HG03575 (cell line): ENCODE measurements around the gene SYTL1.

Experiments used
- ATAC-seq: cut with Tn5 transposase; IDR thresholded peaks from one replicate; pipeline ENCODE4 v1.9.1; 2021; ENCODE audit not compliant: unreplicated experiment, insufficient number of reproducible peaks, low FRiP score; ENCODE audit errors: extremely low read depth

SYTL1 gene

DNA sequence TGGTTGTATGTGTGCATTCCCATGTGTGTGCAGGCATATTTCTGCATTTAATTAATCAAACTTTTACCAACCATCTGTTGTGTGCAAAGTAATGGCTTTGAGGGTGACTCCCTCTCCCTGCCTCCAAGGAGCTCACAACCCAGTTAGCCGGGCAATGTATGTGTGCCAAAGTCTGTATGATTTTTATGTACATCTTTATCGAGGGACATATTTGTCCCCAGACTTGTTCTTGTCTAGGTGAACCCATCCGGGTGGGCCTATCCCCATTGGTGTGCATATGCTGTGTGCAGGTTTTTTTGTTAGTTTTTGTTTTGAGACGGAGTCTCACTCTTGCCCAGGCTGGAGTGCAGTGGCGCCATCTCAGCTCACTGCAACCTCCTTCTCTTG, 1.8 kb downstream of the SYTL1 start:
- no peak for ATAC-seq

DNA sequence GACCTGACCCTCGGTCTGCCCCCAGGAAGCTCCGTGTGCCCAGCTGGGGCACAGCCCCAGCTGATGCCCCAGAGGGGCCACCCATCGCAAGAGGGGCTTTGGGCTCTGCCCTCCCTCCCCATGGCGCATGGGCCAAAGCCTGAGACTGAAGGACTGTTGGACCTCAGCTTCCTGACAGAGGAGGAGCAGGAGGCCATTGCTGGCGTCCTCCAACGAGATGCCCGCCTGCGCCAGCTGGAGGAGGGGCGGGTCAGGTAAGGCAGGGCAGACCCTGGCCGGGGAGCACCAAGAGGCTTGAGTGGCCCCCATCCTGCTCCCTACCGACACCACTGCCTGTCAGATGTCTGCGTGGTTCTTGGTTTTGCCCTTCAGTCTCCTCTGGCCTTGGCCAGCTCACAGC, 3.5 kb downstream of the SYTL1 start:
- ATAC-seq, result no peak

DNA sequence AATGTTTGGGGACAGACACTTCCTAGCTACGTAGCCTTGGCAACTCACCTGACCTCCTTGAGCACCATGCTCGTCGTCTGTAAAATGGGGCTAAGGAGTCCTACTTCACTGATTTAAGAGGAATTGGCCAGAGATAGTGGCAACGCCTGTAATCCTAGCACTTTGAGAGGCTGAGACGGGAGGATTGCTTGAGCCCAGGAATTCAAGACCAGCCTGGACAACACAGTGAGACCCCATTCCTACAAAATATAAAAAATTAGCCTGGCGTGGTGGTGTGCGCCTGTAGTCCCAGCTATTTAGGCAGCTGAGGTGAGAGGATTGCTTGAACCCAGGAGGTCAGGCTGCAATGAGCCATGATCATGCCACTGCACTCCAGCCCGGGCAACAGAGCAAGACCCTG, 4.5 kb downstream of the SYTL1 start:
- no peak for ATAC-seq

DNA sequence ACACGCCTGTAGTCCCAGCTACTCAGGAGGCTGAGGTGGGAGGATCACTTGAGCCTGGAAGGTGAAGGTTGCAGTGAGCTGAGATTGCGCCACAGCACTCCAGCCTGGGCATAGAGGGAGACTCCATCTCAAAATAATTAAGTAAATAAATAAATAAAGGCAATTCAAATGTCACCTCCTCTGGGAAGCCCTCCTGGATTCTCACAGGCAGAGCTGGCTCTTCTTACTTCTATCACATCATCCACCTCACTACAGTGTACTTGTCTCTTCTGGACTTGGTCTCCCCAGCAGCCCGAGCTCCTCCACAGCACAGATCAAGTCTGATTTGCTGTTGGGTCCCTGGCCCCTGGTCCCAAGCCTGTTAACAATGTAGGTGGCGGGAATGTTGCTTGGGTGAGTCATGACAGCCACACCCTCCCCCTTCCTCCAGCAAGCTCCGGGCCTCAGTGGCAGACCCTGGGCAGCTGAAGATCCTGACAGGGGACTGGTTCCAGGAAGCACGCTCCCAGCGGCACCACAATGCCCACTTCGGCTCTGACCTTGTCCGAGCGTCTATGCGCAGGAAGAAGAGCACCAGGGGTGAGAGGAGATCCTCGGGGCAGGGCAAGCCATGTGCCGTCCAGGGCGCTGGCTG, 5.3 kb downstream of the SYTL1 start:
- no peak for ATAC-seq

DNA sequence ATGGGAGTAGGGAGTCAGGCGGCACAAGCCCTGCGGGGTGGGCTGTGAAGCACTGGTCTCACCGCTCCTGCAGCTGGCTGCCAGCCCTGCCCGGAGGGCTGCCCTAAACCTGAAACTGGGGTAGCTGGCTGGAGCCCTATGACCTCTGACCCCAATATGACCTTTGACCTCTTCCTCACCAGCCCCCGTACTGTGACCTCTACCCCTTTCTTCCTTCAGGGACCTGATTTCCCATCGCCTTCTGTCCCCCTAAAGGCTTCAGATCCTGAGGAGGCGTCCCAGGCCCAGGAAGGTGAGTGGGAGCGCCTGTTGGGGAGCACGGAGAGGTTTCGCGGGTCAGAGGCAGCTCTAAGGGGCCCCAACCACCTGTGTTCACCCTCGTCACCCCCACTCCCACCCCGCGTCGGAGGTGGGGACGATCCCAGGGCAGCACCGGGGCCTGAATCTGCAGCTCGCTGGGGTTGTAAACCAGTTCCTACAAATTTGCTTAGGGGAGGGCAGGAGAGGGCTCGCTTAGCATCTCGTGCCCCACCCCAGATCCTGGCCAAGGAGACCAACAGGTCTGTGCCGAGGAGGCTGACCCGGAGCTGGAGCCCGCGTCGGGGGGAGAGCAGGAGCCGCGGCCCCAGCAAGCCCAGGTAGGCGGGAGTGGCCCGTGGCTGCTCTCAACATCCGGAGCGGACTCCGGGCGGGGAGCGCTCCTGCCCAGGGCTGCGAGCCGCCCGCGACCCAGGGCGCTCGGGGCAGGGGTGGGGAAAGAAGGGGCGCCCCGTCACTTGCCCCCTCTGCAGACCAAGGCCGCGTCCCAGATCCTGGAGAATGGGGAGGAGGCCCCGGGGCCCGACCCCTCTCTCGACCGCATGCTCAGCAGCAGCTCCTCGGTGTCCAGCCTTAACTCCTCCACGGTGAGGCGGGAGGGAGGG, 7.3 kb downstream of the SYTL1 start:
- ATAC-seq, result no peak

DNA sequence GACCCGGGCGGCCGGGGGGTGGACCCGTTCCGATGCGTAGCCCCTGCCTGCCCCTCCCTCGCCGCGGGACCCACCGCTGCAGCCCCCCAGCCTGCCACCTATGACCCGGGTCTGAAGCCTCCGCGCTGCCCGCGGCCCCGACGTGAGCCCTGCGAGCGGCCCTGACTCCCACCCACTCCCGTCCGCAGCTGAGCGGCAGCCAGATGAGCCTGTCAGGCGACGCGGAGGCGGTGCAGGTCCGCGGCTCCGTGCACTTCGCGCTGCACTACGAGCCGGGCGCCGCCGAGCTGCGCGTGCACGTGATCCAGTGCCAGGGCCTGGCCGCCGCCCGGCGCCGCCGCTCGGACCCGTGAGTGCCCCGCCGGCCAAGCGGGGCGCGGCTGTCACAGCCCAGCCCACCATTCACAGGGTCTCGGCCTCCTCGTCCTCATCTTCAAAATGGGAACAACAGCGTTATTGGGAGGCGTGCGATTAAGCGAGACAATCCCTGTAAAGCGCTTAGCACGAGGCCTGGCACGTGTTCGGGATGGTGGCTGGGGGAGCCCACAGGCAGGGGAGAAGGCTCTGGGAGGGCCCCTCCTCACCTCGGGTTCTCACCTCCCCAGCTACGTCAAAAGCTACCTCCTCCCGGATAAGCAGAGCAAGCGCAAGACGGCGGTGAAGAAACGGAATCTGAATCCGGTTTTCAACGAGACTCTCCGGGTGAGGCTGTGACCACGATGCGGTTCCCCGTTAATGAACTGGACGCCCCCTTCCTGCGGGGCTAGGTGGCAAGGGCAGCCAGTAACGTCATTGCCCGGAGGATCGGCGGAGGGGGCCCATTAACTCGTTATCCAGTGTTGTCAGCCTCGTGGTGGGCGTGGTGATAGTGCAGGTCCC, 8.2 kb downstream of the SYTL1 start:
- ATAC-seq, result no peak

DNA sequence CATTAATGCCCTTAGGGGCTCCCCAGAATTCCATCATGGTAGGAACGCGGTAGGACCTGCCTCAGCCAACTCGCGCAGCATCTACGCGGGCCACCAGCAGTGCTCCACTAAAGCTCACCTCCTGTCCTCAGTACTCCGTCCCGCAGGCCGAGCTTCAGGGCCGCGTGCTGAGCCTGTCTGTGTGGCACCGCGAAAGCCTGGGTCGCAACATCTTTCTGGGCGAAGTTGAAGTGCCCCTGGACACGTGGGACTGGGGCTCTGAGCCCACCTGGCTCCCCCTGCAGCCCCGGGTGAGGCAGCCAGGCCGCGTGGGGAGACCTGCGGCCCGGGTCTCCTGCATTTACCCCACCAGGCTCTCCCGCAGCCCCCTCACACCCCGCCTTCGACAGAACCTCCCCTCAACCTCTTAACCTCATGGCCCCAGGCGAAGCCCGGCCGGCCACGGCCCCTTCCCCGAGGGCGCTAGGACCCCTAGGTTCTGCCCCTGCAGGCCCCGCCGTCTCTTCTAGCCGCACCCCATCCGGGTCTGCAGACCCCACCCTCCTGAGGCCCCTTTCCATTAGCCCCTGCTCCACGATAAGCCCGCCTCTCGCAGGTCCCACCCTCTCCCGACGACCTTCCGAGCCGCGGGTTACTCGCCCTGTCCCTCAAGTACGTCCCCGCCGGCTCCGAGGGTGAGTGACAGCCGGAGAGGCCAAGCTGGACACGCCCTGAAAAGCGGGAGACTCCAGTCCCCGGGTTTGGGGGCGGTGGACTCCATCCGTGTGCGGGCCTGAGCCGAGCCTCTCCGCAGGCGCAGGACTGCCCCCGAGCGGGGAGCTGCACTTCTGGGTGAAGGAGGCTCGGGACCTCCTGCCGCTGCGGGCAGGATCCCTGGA, 9.1 kb downstream of the SYTL1 start:
- no peak for ATAC-seq

DNA sequence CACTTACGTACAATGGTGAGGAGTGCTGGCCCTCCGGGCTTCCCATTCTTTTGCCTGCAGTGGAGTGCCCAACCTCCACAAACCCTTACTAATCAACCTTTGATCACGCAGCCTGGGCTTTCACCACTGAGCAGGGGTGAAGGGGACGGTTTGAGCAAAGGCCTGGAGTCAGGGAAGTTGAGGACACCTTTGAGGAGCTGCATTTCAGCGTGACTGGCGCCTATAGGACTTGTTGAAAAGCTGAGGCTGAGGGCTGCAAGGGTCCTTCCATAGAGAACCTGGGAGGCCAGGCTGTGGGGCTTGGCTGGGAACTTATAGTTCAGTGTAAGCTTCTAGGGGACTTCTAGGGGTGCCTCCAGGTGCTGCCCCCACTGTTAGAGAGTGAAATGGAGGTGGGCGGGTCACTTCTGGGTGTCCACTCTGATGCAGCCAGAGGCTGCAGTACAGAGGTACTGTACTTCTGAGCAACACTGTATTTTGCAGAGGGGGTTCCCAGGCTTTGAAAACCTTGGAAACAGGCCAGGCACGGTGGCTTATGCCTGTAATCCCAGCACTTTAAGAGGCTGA, 9.8 kb downstream of the SYTL1 start:
- no peak for ATAC-seq

DNA sequence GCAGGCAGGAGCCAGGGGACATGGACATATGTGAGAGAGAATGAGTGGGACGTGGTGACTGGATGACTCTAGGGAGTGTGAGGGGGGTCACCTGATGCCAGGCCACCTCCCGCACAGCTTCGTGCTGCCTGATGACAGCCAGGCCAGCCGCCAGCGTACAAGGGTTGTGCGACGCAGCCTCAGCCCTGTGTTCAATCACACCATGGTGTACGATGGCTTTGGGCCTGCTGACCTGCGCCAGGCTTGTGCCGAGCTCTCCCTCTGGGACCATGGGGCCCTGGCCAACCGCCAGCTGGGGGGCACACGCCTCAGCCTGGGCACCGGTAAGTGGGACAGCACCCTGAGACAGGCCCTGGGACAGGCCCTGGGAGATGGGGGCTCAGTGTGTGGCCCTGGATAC, 11.3 kb downstream of the SYTL1 start:
- ATAC-seq, result no peak

DNA sequence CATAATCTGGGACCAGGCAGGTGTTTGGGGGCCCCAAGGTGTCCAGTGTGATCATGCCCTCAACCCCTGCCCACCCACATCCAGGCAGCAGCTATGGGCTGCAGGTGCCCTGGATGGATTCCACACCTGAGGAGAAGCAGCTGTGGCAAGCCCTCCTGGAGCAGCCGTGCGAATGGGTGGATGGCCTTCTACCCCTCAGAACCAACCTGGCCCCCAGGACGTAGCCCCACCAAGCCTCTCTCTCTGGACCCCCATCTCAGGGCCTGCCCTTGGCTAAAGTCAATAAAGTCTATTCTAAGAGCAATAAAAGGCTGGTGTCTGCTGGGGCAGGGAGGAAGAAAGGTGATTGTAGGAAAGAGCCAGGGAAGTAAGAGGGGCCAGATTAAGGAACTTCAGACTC, 11.8 kb downstream of the SYTL1 start:
- ATAC-seq, result no peak

DNA sequence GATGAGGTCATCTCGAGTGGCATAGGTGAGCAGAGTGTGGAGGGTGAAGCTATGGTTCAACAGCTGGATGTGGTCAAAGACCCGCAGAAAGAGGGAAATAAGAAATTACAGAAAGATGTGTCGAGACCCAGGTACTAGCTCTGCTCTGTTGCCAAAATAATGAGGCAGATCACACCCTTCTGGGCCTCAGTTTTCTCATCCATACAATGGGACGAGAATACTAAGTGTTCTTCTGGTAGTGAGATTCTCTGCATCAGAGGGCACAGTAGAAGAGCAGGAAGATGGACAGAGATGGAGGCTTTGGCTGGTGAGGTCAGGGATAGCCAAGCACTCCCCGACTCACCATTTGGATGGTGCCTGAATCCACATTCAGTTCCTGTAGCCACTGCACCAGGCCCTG, 13.9 kb downstream of the SYTL1 start:
- ATAC-seq, result no peak

DNA sequence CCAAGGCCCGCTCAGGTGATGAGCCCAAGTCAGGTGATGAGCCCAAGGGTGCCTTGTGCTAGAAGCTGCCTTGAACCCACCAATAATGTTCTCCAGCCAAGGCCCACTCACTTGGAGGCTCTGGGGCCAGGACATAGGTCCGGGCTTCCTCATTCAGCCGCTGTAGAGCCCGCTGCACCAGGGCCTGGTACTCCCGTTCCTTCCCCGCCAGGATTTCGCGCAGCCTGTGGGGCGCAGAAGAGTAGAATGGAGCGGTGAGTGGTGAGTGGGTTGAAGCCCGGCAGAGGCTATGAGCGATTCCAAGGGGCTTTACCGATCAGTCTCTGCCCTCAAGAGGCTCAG, 14.4 kb downstream of the SYTL1 start:
- ATAC-seq, result no peak

DNA sequence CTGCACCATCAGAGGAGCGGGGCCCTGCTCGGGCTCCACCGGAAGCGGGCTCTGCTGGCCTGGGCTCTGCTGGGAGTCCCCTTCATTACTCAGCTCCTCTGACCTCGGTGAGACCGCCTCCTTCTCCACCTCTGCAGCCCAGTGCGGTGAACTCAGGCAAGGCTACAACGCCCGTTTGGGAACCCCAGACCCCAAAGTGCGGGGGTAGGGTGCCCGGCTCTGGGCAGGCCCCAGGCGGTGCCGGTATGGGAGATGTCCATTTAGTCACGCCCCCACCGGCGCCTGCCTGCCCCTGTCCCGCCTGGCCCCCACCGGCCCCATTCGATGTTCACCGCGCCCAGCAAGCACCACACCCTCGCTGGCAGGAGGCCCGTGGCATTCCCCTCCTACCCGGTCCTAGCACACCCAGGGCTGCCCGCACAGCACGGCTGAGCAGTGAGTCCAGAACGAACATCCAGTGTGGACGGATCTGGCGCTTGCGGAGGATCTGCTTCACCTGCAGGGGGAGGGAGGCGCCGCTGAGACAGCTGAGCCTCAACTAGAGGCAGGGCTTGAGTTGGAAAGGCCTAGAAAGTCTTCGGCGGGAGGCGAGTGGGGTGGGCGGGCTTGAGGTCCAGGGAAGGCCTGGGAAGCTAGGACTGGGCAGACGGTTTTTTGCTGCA, 14.9 kb downstream of the SYTL1 start:
- ATAC-seq, result no peak

DNA sequence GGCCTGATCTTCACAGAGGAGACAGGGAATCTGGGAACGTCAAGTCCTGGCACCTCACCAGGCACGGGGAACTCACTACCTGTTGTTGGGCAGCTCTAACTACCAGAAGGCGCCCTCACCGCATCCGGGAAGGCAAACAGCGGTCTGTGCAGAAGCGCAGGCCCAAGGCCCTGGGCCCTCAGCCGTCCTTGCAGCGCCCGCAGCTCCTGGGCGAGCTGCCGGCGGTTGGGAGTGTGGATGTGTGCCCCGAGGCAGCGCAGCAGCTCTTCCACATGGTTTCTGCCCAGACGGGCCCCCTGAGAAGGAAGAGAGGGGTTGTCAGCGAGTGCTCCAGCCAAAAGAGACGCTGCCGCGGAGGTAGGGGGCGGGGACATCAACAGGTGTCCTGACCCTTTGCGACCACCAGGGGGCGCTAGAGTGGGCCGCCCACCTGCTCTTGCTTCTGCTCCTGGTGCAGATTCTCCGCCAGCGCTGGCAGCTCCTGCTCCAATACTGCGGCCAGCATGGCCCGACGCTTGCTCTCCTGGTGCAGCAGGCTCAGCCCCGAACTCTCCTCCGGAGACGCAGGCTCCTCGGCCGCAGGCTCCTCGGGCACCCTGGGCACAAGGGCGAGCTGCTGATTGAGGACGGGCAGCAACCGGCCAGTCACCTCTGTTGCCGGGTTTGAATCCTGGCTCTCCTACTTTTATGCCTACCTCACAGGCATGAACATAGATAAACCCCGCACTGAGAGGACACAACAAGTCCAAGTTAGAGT, 15.6 kb downstream of the SYTL1 start:
- ATAC-seq, result no peak

DNA sequence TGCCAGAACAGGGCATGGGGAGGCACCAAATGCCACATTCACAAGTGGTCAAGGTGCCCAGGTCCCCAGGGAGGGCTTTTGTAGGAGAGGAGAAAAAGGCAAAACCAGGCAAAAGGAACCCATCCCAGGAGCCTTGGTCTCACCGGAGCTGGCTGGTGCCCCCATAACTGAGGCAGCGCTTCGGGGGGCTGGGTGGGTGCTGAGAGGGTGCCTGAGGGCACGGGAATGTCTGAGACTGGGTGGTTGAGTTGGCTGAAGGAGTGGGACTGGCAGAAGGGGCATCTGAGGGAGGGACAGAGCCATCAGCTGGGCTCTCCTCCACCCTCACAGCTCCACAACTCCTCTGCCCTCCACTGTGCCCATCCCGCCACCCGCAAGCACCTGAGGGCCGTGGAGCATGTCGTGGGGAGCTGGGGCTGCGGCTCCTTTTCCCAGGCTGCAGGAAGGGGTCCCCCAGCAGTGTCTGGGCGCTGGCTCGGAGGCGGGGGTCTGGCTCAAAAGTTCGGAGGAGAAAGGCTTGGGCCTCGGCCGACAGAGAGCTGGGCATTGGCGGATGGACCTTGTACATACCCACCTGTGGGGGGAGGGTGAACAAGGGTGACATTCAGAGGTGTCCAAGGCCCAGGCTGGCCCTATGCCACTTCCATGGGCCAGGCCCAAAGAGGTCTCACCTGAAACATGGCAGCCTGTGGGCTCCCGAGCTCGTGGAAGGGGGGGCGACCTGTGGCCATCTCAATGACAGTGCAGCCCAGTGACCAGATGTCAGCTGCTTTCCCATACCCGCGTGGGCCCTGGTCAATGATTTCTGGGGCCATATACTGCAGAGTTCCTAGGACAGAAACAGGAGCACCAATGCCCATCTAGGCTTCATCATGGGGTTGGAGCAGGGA, 16.5 kb downstream of the SYTL1 start:
- no peak for ATAC-seq

DNA sequence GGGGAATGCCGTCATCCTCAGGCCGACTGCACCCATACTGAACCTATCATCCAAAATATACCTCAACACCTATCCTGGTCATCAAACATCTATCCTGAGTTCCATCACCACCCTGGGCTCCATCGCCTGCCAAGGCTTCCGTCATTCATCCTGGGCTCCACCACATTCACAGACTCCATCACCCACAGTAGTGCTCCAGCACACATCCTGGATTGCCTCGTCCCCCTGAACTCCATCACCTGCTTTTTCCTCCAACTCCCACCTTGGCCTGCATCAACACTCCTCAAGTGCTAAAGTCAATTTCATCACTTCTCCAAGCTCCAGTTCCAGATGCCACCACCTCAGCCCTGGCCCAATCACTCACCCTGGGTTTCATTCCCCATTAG, 17.1 kb downstream of the SYTL1 start:
- ATAC-seq, result no peak

DNA sequence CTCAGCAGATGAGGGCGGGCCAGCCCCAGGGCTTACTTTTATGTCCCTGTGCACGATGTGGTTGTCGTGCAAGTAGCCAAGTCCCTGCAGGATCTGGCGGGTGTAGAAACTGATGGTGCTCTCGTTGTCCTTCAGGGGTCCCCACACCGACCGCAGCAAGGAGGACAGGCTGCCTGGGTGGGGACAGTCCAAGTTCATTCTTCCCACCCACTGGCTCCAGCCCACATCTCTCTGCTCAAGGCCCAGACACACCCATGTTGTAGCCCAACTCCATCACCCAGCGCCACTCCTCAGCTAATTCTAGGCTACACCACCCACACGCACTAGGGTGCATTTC, 18.0 kb downstream of the SYTL1 start:
- ATAC-seq, result no peak
